Mesenchymal stem cell (in vitro differentiated cells and primary cell): Measurements from ENCODE around the gene FMOD.
A peak's percentile ranks its signal among the peaks of the same experiment; 100 is the strongest.

ENCODE experiments used
- DNase-seq: peaks from one replicate; pipeline ENCODE4 v3.0.0-alpha.2; 2013
- H2AFZ ChIP-seq: one replicate; pipeline ENCODE4 v1.6.1; 2013; ENCODE audit warnings: low read depth, mild to moderate bottlenecking, control low read depth, inconsistent platforms, low read length, moderate library complexity
- H2AK5ac ChIP-seq: 2 replicates; pipeline ENCODE4 v1.6.1; 2013; ENCODE audit warnings: low read length, moderate library complexity, mild to moderate bottlenecking, inconsistent platforms; ENCODE audit not compliant: severe bottlenecking
- H2BK120ac ChIP-seq: one replicate; pipeline ENCODE4 v1.6.1; 2013; ENCODE audit warnings: low read depth, mild to moderate bottlenecking, inconsistent platforms, low read length, moderate library complexity
- H2BK12ac ChIP-seq, 2 experiments: one replicate each; pipeline ENCODE4 v1.6.1; 2013; ENCODE audit warnings: inconsistent platforms in 2 of 2, low read length in 2 of 2, mild to moderate bottlenecking in 2 of 2, moderate library complexity in 2 of 2, control low read depth in 1 of 2
- H2BK15ac ChIP-seq: one replicate; pipeline ENCODE4 v1.6.1; 2013; ENCODE audit warnings: mild to moderate bottlenecking, low read depth, inconsistent platforms; ENCODE audit not compliant: poor library complexity, severe bottlenecking
- H2BK5ac ChIP-seq: 2 replicates; pipeline ENCODE4 v1.6.1; 2013; ENCODE audit warnings: low read depth, mild to moderate bottlenecking, low read length, control low read depth, inconsistent platforms; ENCODE audit not compliant: poor library complexity, severe bottlenecking
- H3K14ac ChIP-seq, 2 experiments: one replicate each; pipeline ENCODE4 v1.6.1; 2013; ENCODE audit warnings: inconsistent platforms in 2 of 2, low read length in 2 of 2, control low read depth in 1 of 2, mild to moderate bottlenecking in 1 of 2, moderate library complexity in 1 of 2
- H3K18ac ChIP-seq, 2 experiments: one replicate each; pipeline ENCODE4 v1.6.1; 2013; ENCODE audit warnings: inconsistent platforms in 2 of 2, low read length in 2 of 2, control low read depth in 1 of 2, low read depth in 1 of 2, mild to moderate bottlenecking in 1 of 2
- H3K23ac ChIP-seq, 2 experiments: one replicate each; pipeline ENCODE4 v1.6.1; 2013; ENCODE audit warnings: inconsistent platforms in 2 of 2, low read length in 2 of 2, mild to moderate bottlenecking in 2 of 2, moderate library complexity in 2 of 2, control low read depth in 1 of 2
- H3K27ac ChIP-seq: 2 replicates; pipeline ENCODE4 v1.5.1; 2013; ENCODE audit warnings: mild to moderate bottlenecking, moderate library complexity, low read length, control low read depth, inconsistent platforms; ENCODE audit not compliant: poor library complexity, severe bottlenecking
- H3K27me3 ChIP-seq, 2 experiments: 2 replicates each; pipeline versions ENCODE4 v1.6.1 to v1.7.0; 2013; ENCODE audit warnings: low read length in 2 of 2, mild to moderate bottlenecking in 2 of 2, moderate library complexity in 2 of 2, control low read depth in 1 of 2, inconsistent platforms in 1 of 2; ENCODE audit not compliant: control insufficient read depth in 1 of 2, insufficient read depth in 1 of 2
- H3K36me3 ChIP-seq, 2 experiments: 2 replicates each; pipeline versions ENCODE4 v1.6.1 to v1.7.0; 2013; ENCODE audit warnings: low read length in 2 of 2, control low read depth in 1 of 2, inconsistent platforms in 1 of 2, low read depth in 1 of 2, mild to moderate bottlenecking in 1 of 2; ENCODE audit not compliant: insufficient read depth in 2 of 2, control insufficient read depth in 1 of 2
- H3K4ac ChIP-seq, 2 experiments: one replicate each; pipeline ENCODE4 v1.6.1; 2013; ENCODE audit warnings: inconsistent platforms in 2 of 2, low read length in 2 of 2, mild to moderate bottlenecking in 2 of 2, moderate library complexity in 2 of 2, control low read depth in 1 of 2, low read depth in 1 of 2
- H3K4me1 ChIP-seq: 2 replicates; pipeline ENCODE4 v1.6.1; 2013; ENCODE audit warnings: low read depth, low read length, control low read depth; ENCODE audit not compliant: control insufficient read depth, insufficient read depth
- H3K4me2 ChIP-seq: 2 replicates; pipeline ENCODE4 v1.6.1; 2013; ENCODE audit warnings: low read length, mild to moderate bottlenecking, inconsistent platforms; ENCODE audit not compliant: poor library complexity, severe bottlenecking
- H3K4me3 ChIP-seq, 2 experiments: 2 replicates each; pipeline versions ENCODE4 v1.5.1 to v1.7.0; 2013; ENCODE audit warnings: low read length in 2 of 2, mild to moderate bottlenecking in 2 of 2, control low read depth in 1 of 2, low read depth in 1 of 2; ENCODE audit not compliant: insufficient read depth in 1 of 2
- H3K79me1 ChIP-seq: replicated peaks from 2 replicates; pipeline ENCODE4 v1.6.1; 2013; ENCODE audit warnings: mild to moderate bottlenecking, control low read depth, low read length, inconsistent platforms; ENCODE audit not compliant: poor library complexity, severe bottlenecking
- H3K9ac ChIP-seq: 2 replicates; pipeline ENCODE4 v1.7.0; 2013; ENCODE audit warnings: mild to moderate bottlenecking, low read length, moderate library complexity
- H3K9me3 ChIP-seq: 2 replicates; pipeline ENCODE4 v1.7.0; 2013; ENCODE audit warnings: mild to moderate bottlenecking, low read length; ENCODE audit not compliant: control insufficient read depth
- H4K8ac ChIP-seq: one replicate; pipeline ENCODE4 v1.6.1; 2013; ENCODE audit warnings: inconsistent platforms, mild to moderate bottlenecking, low read length, moderate library complexity
- H4K91ac ChIP-seq: one replicate; pipeline ENCODE4 v1.6.1; 2013; ENCODE audit warnings: mild to moderate bottlenecking, low read length, inconsistent platforms
- WGBS: methylation state at CpG from one replicate; pipeline ENCODE4 v1.1.7; 2013; ENCODE audit warnings: mixed read lengths; 5-methylcytosine and 5-hydroxymethylcytosine counted together

FMOD gene

DNA sequence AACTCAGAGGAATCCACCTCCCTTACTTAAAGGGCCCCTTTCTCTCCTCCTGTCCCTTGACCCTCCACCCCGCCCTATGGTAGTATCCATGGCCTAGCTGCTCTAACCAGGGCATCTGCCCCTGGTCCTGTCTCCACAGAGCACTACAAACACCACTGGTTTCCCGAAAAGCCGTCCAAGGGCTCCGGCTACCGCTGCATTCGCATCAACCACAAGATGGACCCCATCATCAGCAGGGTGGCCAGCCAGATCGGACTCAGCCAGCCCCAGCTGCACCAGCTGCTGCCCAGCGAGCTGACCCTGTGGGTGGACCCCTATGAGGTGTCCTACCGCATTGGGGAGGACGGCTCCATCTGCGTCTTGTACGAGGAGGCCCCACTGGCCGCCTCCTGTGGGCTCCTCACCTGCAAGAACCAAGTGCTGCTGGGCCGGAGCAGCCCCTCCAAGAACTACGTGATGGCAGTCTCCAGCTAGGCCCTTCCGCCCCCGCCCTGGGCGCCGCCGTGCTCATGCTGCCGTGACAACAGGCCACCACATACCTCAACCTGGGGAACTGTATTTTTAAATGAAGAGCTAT lies 43.9 kb downstream of the FMOD start:
- peaks cover 16% of the 10 kb centered on the region for H3K4me1 ChIP-seq
- peak overlapping the region in 1 of 2 experiments; percentile 69 for H3K18ac ChIP-seq
- WGBS = 86% methylated on average over 16 of the region's 21 CpGs
- H3K27ac ChIP-seq = no peak overlapping the region
- H2BK15ac ChIP-seq = peak overlapping the region; percentile 62
- peak overlapping the region; percentile 91 for H3K9ac ChIP-seq
- no peak overlapping the region for H3K23ac ChIP-seq
- H2AFZ ChIP-seq = no peak overlapping the region
- peak overlapping the region; percentile 13 for H2AK5ac ChIP-seq
- H3K4me3 ChIP-seq = peak overlapping the region; percentile 34 to 91
- no peak for DNase-seq
- H3K4ac ChIP-seq = peak overlapping the region in 1 of 2 experiments; percentile 24
- no peak overlapping the region for H2BK5ac ChIP-seq
- peaks cover 20% of the 10 kb centered on the region for H3K79me1 ChIP-seq
- peaks cover 16 to 36% of the 10 kb centered on the region in 2 experiments for H3K36me3 ChIP-seq
- H3K9me3 ChIP-seq = no peaks in the 10 kb centered on the region
- peaks cover 0 to 9% of the 10 kb centered on the region in 2 experiments for H3K27me3 ChIP-seq
- H4K91ac ChIP-seq = peak overlapping the region; percentile 8
- H4K8ac ChIP-seq = no peak overlapping the region
- no peak overlapping the region for H2BK120ac ChIP-seq
- peak overlapping the region; percentile 70 for H3K4me2 ChIP-seq
- no peak overlapping the region for H3K14ac ChIP-seq
- H2BK12ac ChIP-seq = peak overlapping the region in 1 of 2 experiments; percentile 24

DNA sequence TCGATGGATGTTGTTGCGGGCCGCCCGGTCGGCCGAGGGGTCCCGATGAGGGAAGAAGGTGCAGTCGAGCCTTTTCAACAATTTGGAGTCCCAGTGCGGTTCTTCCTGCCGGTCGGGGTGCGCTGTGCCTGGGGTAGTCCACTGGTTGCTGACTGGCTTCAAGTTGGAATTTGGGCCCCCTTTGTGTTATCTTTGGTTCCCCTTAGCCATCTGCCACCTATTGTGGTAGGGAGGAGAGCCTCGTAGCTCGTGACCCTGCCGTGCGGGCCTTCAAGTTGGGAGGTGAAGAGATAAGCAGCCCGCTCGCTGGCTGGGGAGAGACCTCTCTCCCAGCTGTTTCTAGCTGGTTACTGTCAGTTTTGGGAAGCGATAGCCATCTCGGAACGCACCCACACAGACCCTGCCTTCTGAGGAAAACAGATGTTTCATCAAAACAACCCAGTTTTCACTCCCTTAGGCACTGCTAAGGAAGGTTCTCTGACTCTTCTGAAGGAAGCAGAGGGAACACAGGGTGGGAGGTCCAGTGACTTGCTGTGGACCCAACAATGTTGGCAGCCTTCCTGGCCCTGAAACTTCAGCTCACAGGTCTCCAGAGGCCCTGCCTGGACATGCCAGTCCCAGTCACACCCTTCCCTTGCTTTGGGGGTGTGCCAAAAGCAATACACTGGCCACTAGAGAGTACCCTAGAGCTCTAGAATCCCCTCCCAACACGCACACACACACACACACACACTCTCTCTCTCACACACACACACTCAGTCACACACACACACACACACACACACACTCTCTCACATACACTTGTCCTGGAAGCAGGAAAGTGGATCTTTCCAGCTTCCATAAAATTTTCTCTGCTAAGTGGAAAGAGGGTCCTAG lies 44.6 kb downstream of the FMOD start:
- Histone ChIP-seq H3K14ac (peak overlapping the region in 1 of 2 experiments; percentile 96), H2AFZ (no peak overlapping the region), H3K36me3 (peaks cover 16 to 36% of the 10 kb centered on the region in 2 experiments), H3K4ac (peak overlapping the region; percentile 48 to 83), H4K8ac (peak overlapping the region; percentile 22), H2AK5ac (peak overlapping the region; percentile 26), H4K91ac (peak overlapping the region; percentile 7), H3K27me3 (peaks cover 0 to 10% of the 10 kb centered on the region in 2 experiments), H3K9ac (peak overlapping the region; percentile 91), H2BK12ac (peak overlapping the region in 1 of 2 experiments; percentile 59), H3K4me3 (peak overlapping the region; percentile 89 to 91), H2BK120ac (no peak overlapping the region), H3K9me3 (no peaks in the 10 kb centered on the region), H3K23ac (peak overlapping the region in 1 of 2 experiments; percentile 95), H3K18ac (peak overlapping the region; percentile 35 to 91), H3K79me1 (peaks cover 20% of the 10 kb centered on the region), H3K4me2 (peak overlapping the region; percentile 70), H3K4me1 (peaks cover 16% of the 10 kb centered on the region), H2BK5ac (peak overlapping the region; percentile 1), H2BK15ac (no peak overlapping the region), H3K27ac (peak overlapping the region; percentile 56)
- DNase-seq = peak; percentile 79
- 8% methylated on average over 17 of the region's 22 CpGs for WGBS

DNA sequence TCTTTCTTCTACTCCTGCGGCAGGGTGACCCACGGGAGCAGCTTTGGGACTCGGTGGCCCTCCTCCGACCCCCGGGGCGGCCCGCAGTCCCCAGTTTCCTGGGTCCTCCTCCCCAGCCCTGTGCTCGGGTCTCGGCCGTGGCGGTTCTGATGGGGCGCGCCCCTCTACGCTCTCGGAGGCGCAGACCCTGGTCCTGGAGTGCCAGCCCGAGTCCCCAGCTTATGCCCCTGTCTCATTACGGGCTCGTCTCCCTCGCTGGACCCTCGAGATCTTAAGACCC lies 45.2 kb downstream of the FMOD start:
- Histone ChIP-seq H2BK5ac (peak overlapping the region; percentile 57), H4K8ac (no peak overlapping the region), H2BK12ac (peak overlapping the region in 1 of 2 experiments; percentile 77), H3K18ac (peak overlapping the region in 1 of 2 experiments; percentile 91), H3K14ac (peak overlapping the region in 1 of 2 experiments; percentile 96), H3K4me1 (peaks cover 16% of the 10 kb centered on the region), H3K27me3 (peaks cover 0 to 16% of the 10 kb centered on the region in 2 experiments), H3K23ac (peak overlapping the region in 1 of 2 experiments; percentile 95), H3K27ac (peak overlapping the region; percentile 56), H3K36me3 (peaks cover 16 to 36% of the 10 kb centered on the region in 2 experiments), H3K4me2 (peak overlapping the region; percentile 70), H3K9me3 (no peaks in the 10 kb centered on the region), H4K91ac (no peak overlapping the region), H2AFZ (peak overlapping the region; percentile 15), H2BK120ac (no peak overlapping the region), H3K4ac (peak overlapping the region in 1 of 2 experiments; percentile 83), H3K9ac (peak overlapping the region; percentile 91), H2BK15ac (peak overlapping the region; percentile 73), H2AK5ac (no peak overlapping the region), H3K4me3 (peak overlapping the region; percentile 89 to 91), H3K79me1 (peaks cover 20% of the 10 kb centered on the region)
- DNase-seq = no peak
- under 1% methylated on average over 21 of the region's 21 CpGs for WGBS
